GM12891 (cell line): Measurements from ENCODE around the gene NECTIN4.

Source experiments
- POLR2A ChIP-seq: IDR thresholded peaks from 2 replicates; pipeline ENCODE4 v1.6.1; 2011; ENCODE audit warnings: low read depth, low read length, control low read depth
- POLR2AphosphoS5 ChIP-seq: IDR thresholded peaks from 2 replicates; pipeline ENCODE4 v1.6.1; 2011; ENCODE audit warnings: low read depth, low read length, control low read depth
- POU2F2 ChIP-seq: IDR thresholded peaks from 2 replicates; pipeline ENCODE4 v1.6.1; 2011; ENCODE audit warnings: low read depth, mild to moderate bottlenecking, control low read depth, low read length, moderate library complexity
- SPI1 ChIP-seq: IDR thresholded peaks from 2 replicates; pipeline ENCODE4 v1.6.1; 2011; ENCODE audit warnings: low read depth, low read length, control low read depth
- TAF1 ChIP-seq: IDR thresholded peaks from 2 replicates; pipeline ENCODE4 v1.6.1; 2011; ENCODE audit warnings: low read depth, low read length, control low read depth

GRCh38 chr1:161119092-161119903 is 29.9 kb upstream of the NECTIN4 start:
- TF ChIP-seq POLR2A = no peak; the same call in 1 of the 2 replicates
- TF ChIP-seq POLR2AphosphoS5 = no peak; the same call in 1 of the 2 replicates
- TF ChIP-seq TAF1 = no peak
- TF ChIP-seq SPI1 = no peak
- no peak for TF ChIP-seq POU2F2
